OCI-LY7 (cell line): ENCODE results near the gene TBCB. TPM values are rescaled to one million over a fixed set of nuclear protein-coding genes. Genes with fewer than 3 reads are reported as not detected.

Source experiments
- BruUV-seq: library from RNA; stranded (reverse); fragments of 400-500 nt; replicated peaks from 2 replicates; lab custom pipeline; 2021; lab: Mats Ljungman, UMichigan
- CTCF ChIA-PET: fragments of 300-600 bp; sonication (Branson Sonifier 250); formaldehyde crosslinking; loops from one replicate; lab custom pipeline; 2022; ENCODE audit warnings: antibody characterized with exemption; ENCODE audit not compliant: unreplicated experiment; lab: Charles Lee
- POLR2A ChIA-PET: fragments of 300-600 bp; sonication (Branson Sonifier 250); formaldehyde crosslinking; loops from one replicate; lab custom pipeline; 2022; ENCODE audit warnings: antibody characterized with exemption; lab: Charles Lee
- DNase-seq: peaks from one replicate; pipeline ENCODE4 v3.0.0-alpha.2; 2015; ENCODE audit warnings: low spot score
- H2AFZ ChIP-seq: fragments of 200-600 bp; sonication (generic), shearing (Covaris generic); 2 replicates; pipeline ENCODE4 v1.6.1; 2014; ENCODE audit warnings: mild to moderate bottlenecking, antibody characterized with exemption, low read length, moderate library complexity
- H3K27ac ChIP-seq: fragments of 200-600 bp; sonication (generic); 2 replicates; pipeline ENCODE4 v1.5.1; 2014; ENCODE audit warnings: mixed run types, low read depth, mild to moderate bottlenecking, moderate library complexity, low read length, inconsistent platforms; ENCODE audit not compliant: poor library complexity, severe bottlenecking
- H3K36me3 ChIP-seq: fragments of 200-600 bp; sonication (generic); 2 replicates; pipeline ENCODE4 v1.6.1; 2014; ENCODE audit warnings: mild to moderate bottlenecking, antibody characterized with exemption, low read length, moderate library complexity, mixed read lengths; ENCODE audit not compliant: insufficient read depth
- H3K4me1 ChIP-seq: fragments of 200-600 bp; sonication (generic); 2 replicates; pipeline ENCODE4 v1.5.1; 2014; ENCODE audit warnings: mild to moderate bottlenecking, low read length; ENCODE audit not compliant: insufficient read depth, poor library complexity, severe bottlenecking
- H3K4me2 ChIP-seq: fragments of 200-600 bp; sonication (generic); 2 replicates; pipeline ENCODE4 v1.6.1; 2014; ENCODE audit warnings: mild to moderate bottlenecking, low read length
- H3K4me3 ChIP-seq: fragments of 200-600 bp; sonication (generic); 2 replicates; pipeline ENCODE4 v1.5.1; 2014; ENCODE audit warnings: mild to moderate bottlenecking, low read depth, low read length; ENCODE audit not compliant: poor library complexity, severe bottlenecking
- H3K79me2 ChIP-seq: fragments of 200-600 bp; sonication (generic); 2 replicates; pipeline ENCODE4 v1.6.1; 2016; ENCODE audit warnings: low read depth, mild to moderate bottlenecking, low read length, moderate library complexity, mixed read lengths; ENCODE audit not compliant: insufficient read depth
- H3K9me2 ChIP-seq: fragments of 200-600 bp; sonication (generic); 2 replicates; pipeline ENCODE4 v1.6.1; 2016; ENCODE audit warnings: mild to moderate bottlenecking, low read length, mixed read lengths; ENCODE audit not compliant: insufficient read depth
- H3K9me3 ChIP-seq: fragments of 200-600 bp; sonication (generic); 2 replicates; pipeline ENCODE4 v1.6.1; 2014; ENCODE audit warnings: mild to moderate bottlenecking, mixed run types, low read length, mixed read lengths
- H4K20me1 ChIP-seq: fragments of 200-600 bp; sonication (generic); 2 replicates; pipeline ENCODE4 v1.6.1; 2014; ENCODE audit warnings: mild to moderate bottlenecking, antibody characterized with exemption, low read length, moderate library complexity, mixed read lengths; ENCODE audit not compliant: insufficient read depth
- EZH2phosphoT487 ChIP-seq: fragments of 200-600 bp; sonication (generic); IDR thresholded peaks from 2 replicates; pipeline ENCODE4 v1.6.1; 2018; ENCODE audit warnings: low read depth, borderline replicate concordance, mild to moderate bottlenecking, mixed run types, antibody characterized with exemption, low read length, moderate library complexity, mixed read lengths
- intact Hi-C: fragments of 100-400 bp; cut with micrococcal nuclease; formaldehyde crosslinking; loops from one replicate; pipeline ENCODE4 v1.10.0; 2022; ENCODE audit not compliant: unreplicated experiment
- total RNA-seq, 2 experiments: library from RNA; depleted of rRNA in 1 of 2; stranded (reverse); fragments of >200 nt in 1 of 2; shearing (Covaris generic) in 1 of 2; gene quantifications; 2 replicates each; pipeline ENCODE4 v1.2.3, GENCODE V29; 2014 to 2022
- TF ChIP-seq, protein P1 (sequence below): fragments of 200-600 bp; sonication (generic); conservative IDR thresholded peaks from 2 replicates; pipeline ENCODE4 v1.5.1; 2014; ENCODE audit warnings: mild to moderate bottlenecking, antibody characterized with exemption, low read length, moderate library complexity, mixed read lengths

Gene TBCB
- total RNA-seq, 2 experiments from 2014 or later = 136 to 200 TPM

- Histone ChIP-seq H3K27ac (no peak overlapping the region), H3K4me1 (no peaks in the 10 kb centered on the region), H3K79me2 (no peaks in the 10 kb centered on the region), H4K20me1 (no peaks in the 10 kb centered on the region), H3K9me3 (no peaks in the 10 kb centered on the region), H2AFZ (no peak overlapping the region), H3K36me3 (peaks cover 27% of the 10 kb centered on the region; the same call in 1 of the 2 replicates), H3K4me3 (no peak overlapping the region), H3K9me2 (no peaks in the 10 kb centered on the region), H3K4me2 (no peak overlapping the region)
- BruUV-seq = no TSS peak
- POLR2A ChIA-PET = no interaction called here
- CTCF ChIA-PET = no interaction called here
- DNase-seq = no peak
- intact Hi-C loops = no loop called here
- TF ChIP-seq, protein P1, sequence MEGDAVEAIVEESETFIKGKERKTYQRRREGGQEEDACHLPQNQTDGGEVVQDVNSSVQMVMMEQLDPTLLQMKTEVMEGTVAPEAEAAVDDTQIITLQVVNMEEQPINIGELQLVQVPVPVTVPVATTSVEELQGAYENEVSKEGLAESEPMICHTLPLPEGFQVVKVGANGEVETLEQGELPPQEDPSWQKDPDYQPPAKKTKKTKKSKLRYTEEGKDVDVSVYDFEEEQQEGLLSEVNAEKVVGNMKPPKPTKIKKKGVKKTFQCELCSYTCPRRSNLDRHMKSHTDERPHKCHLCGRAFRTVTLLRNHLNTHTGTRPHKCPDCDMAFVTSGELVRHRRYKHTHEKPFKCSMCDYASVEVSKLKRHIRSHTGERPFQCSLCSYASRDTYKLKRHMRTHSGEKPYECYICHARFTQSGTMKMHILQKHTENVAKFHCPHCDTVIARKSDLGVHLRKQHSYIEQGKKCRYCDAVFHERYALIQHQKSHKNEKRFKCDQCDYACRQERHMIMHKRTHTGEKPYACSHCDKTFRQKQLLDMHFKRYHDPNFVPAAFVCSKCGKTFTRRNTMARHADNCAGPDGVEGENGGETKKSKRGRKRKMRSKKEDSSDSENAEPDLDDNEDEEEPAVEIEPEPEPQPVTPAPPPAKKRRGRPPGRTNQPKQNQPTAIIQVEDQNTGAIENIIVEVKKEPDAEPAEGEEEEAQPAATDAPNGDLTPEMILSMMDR = no peak
- no peak for TF ChIP-seq EZH2phosphoT487
These were observed 37.9 kb downstream of the TBCB start for GRCh38 chr19:36153126-36153525.

GRCh38 chr19:36160821-36161596 lies 45.7 kb downstream of the TBCB start:
- TF ChIP-seq EZH2phosphoT487 = no peak
- TF ChIP-seq, protein P1 = no peak
- Histone ChIP-seq H3K79me2 (no peaks in the 10 kb centered on the region), H3K36me3 (no peaks in the 10 kb centered on the region), H3K4me3 (no peak overlapping the region), H3K4me1 (no peaks in the 10 kb centered on the region), H4K20me1 (no peaks in the 10 kb centered on the region), H3K27ac (no peak overlapping the region), H3K9me2 (no peaks in the 10 kb centered on the region), H3K4me2 (no peak overlapping the region), H2AFZ (no peak overlapping the region), H3K9me3 (no peaks in the 10 kb centered on the region)
- intact Hi-C loops = no loop called here
- ChIA-PET POLR2A (interaction anchor here (0.6 kb wide), 1 partner anchor 168 kb away, joined by 3 read pairs; no protein-coding TSS in a partner anchor), CTCF (no interaction called here)
- no peak for DNase-seq
- no TSS peak for BruUV-seq

GRCh38 chr19:36163813-36164212 lies 48.5 kb downstream of the TBCB start:
- no peaks in the 10 kb centered on the region for H3K4me1 ChIP-seq
- no peaks in the 10 kb centered on the region for H3K9me3 ChIP-seq
- no peak overlapping the region for H3K27ac ChIP-seq
- CTCF ChIA-PET = no interaction called here
- H3K79me2 ChIP-seq = no peaks in the 10 kb centered on the region
- no peak for DNase-seq
- H3K36me3 ChIP-seq = no peaks in the 10 kb centered on the region
- H3K4me3 ChIP-seq = no peak overlapping the region
- no peak for TF ChIP-seq EZH2phosphoT487
- TF ChIP-seq, protein P1 = no peak
- no peaks in the 10 kb centered on the region for H3K9me2 ChIP-seq
- H3K4me2 ChIP-seq = no peak overlapping the region
- no TSS peak for BruUV-seq
- POLR2A ChIA-PET = interaction anchor here (0.6 kb wide), 1 partner anchor 23 kb away, joined by 3 read pairs; no protein-coding TSS in a partner anchor
- intact Hi-C loops = no loop called here
- H4K20me1 ChIP-seq = no peaks in the 10 kb centered on the region
- no peak overlapping the region for H2AFZ ChIP-seq
